HepG2 (cell line): Measurements from ENCODE around the gene IRF6. TPM values are rescaled to one million over a fixed set of nuclear protein-coding genes. Genes with fewer than 3 reads are reported as not detected.

Source experiments
- ELF1 ChIP-seq: sonication (generic); formaldehyde crosslinking; IDR thresholded peaks from 2 replicates; pipeline ENCODE4 v1.4.0; 2020; ENCODE audit warnings: missing genetic modification reagents
- ETV5 ChIP-seq: IDR thresholded peaks from 2 replicates; pipeline ENCODE4 v1.6.1; 2018; ENCODE audit warnings: missing biosample characterization, missing genetic modification reagents, inconsistent platforms, borderline replicate concordance
- FOXJ3 ChIP-seq: sonication (generic); formaldehyde crosslinking; IDR thresholded peaks from 2 replicates; pipeline ENCODE4 v1.4.0; 2020; ENCODE audit warnings: missing genetic modification reagents, mild to moderate bottlenecking, borderline replicate concordance
- FOXM1 ChIP-seq: sonication (generic); formaldehyde crosslinking; IDR thresholded peaks from 2 replicates; pipeline ENCODE4 v1.5.0; 2020; ENCODE audit warnings: missing genetic modification reagents
- MED8 ChIP-seq: sonication (generic); formaldehyde crosslinking; IDR thresholded peaks from 2 replicates; pipeline ENCODE4 v1.8.1; 2023; ENCODE audit warnings: mild to moderate bottlenecking, missing genetic modification reagents; ENCODE audit not compliant: insufficient replicate concordance
- NR1H2 ChIP-seq: sonication (generic); formaldehyde crosslinking; IDR thresholded peaks from 2 replicates; pipeline ENCODE4 v1.8.1; 2022; ENCODE audit warnings: low read depth, missing genetic modification reagents, borderline replicate concordance
- POGZ ChIP-seq: sonication (generic); formaldehyde crosslinking; IDR thresholded peaks from 2 replicates; pipeline ENCODE4 v1.4.0; 2020; ENCODE audit warnings: mild to moderate bottlenecking, missing genetic modification reagents
- SIN3B ChIP-seq: fragments of 150-350 bp; IDR thresholded peaks from 2 replicates; pipeline ENCODE4 v1.6.1; 2014; ENCODE audit warnings: low read length
- SNAPC2 ChIP-seq: sonication (generic); formaldehyde crosslinking; IDR thresholded peaks from 2 replicates; pipeline ENCODE4 v1.8.1; 2022; ENCODE audit warnings: mild to moderate bottlenecking, missing genetic modification reagents
- SP4 ChIP-seq: sonication (generic); formaldehyde crosslinking; IDR thresholded peaks from 2 replicates; pipeline ENCODE4 v1.8.1; 2023; ENCODE audit warnings: mild to moderate bottlenecking, missing genetic modification reagents
- THAP9 ChIP-seq: sonication (generic); formaldehyde crosslinking; IDR thresholded peaks from 2 replicates; pipeline ENCODE4; 2020; ENCODE audit warnings: missing genetic modification reagents, mild to moderate bottlenecking, borderline replicate concordance
- ZFYVE20 ChIP-seq: sonication (generic); formaldehyde crosslinking; IDR thresholded peaks from 2 replicates; pipeline ENCODE4 v1.8.0; 2023; ENCODE audit warnings: low read depth, mild to moderate bottlenecking, moderate library complexity, missing genetic modification reagents, borderline replicate concordance
- ZNF142 ChIP-seq: sonication (generic); formaldehyde crosslinking; IDR thresholded peaks from 2 replicates; pipeline ENCODE4 v1.4.0; 2020; ENCODE audit warnings: missing genetic modification reagents
- ZNF770 ChIP-seq: sonication (generic); formaldehyde crosslinking; IDR thresholded peaks from 2 replicates; pipeline ENCODE4 v1.5.0; 2020; ENCODE audit warnings: mild to moderate bottlenecking, missing genetic modification reagents
- ZNF784 ChIP-seq: sonication (generic); formaldehyde crosslinking; IDR thresholded peaks from 2 replicates; pipeline ENCODE4 v1.5.1; 2020; ENCODE audit warnings: missing genetic modification reagents, mild to moderate bottlenecking, borderline replicate concordance
- ZNF839 ChIP-seq: sonication (generic); formaldehyde crosslinking; IDR thresholded peaks from 2 replicates; pipeline ENCODE4 v1.4.0; 2020; ENCODE audit warnings: missing genetic modification reagents, mild to moderate bottlenecking, borderline replicate concordance
- polyA plus RNA-seq, 8 experiments: library from polyadenylated mRNA; depleted of rRNA in 3 of 8; stranded (reverse) in 7 of 8; unstranded in 1 of 8; fragments of >200 nt; fragmentation: Illumina TruSeq in 4 of 8; extraction: Trizol in 4 of 8; gene quantifications; 2 replicates each; pipeline versions ENCODE4 v1.2.1 to v1.2.3, GENCODE V29; 2011 to 2016; ENCODE audit warnings: low read depth in 4 of 8, missing spikeins in 1 of 8, mixed read lengths in 1 of 8; ENCODE audit not compliant: insufficient read depth in 1 of 8
- total RNA-seq, 5 experiments: library from RNA; depleted of rRNA; stranded (reverse); fragments of >200 nt; fragmentation: Illumina TruSeq; extraction: Trizol; gene quantifications; 2 replicates each; pipeline ENCODE4 v1.2.3, GENCODE V29; 2016; ENCODE audit warnings: low read depth in 1 of 5

The IRF6 gene
- total and polyA plus RNA-seq, 2 of the 13 experiments (the other 11 are each of a cell fraction or from before 2014, with no cell fraction given), result 0.02 TPM; not detected in 1

GRCh38 chr1:209784265-209785169 is 21.4 kb downstream of the IRF6 start, which contains the start of gene C1orf74 (continued):
- no peak for TF ChIP-seq ZNF839 (CRISPR knock-in tag)
- TF ChIP-seq SNAPC2 (CRISPR knock-in tag), result no peak
- TF ChIP-seq ZFYVE20, result no peak
- peak; percentile 62 for TF ChIP-seq SP4 (CRISPR knock-in tag)
- no peak for TF ChIP-seq FOXJ3 (CRISPR knock-in tag)
- TF ChIP-seq MED8 (CRISPR knock-in tag), result no peak
- TF ChIP-seq SIN3B, result no peak
- TF ChIP-seq ZNF142 (CRISPR knock-in tag), result 0 out of 2 replicates have a peak, but pooled peaks have one; percentile 31
- TF ChIP-seq ETV5 (CRISPR knock-in tag), result peak; percentile 18; the same call in 1 of the 2 replicates
- TF ChIP-seq ZNF784 (CRISPR knock-in tag), result no peak
- peak; percentile 96 for TF ChIP-seq POGZ (CRISPR knock-in tag)
- TF ChIP-seq THAP9 (CRISPR knock-in tag), result peak; percentile 76; the same call in 1 of the 2 replicates
- TF ChIP-seq ZNF770, result no peak
- TF ChIP-seq FOXM1 (CRISPR knock-in tag), result no peak
- TF ChIP-seq ELF1 (CRISPR knock-in tag), result peak; percentile 86
- no peak for TF ChIP-seq NR1H2
